Vagina (tissue), 2 donors: ENCODE data around the gene PTPRM. TPM values are rescaled to one million over a fixed set of nuclear protein-coding genes. Genes with fewer than 3 reads are reported as not detected.

Source experiments
- DNase-seq, 2 donors: peaks; one replicate each; pipeline ENCODE4 v3.0.0-alpha.2; 2017; ENCODE audit errors: extremely low spot score in 2 of 2
- H3K27ac ChIP-seq: fragments of 200-600 bp; sonication (generic); one replicate; pipeline ENCODE4 v1.5.1; 2019
- H3K27me3 ChIP-seq: fragments of 200-600 bp; sonication (generic); one replicate; pipeline ENCODE4 v1.5.1; 2019
- H3K36me3 ChIP-seq, 2 donors: fragments of 200-600 bp; sonication (generic); one replicate each; pipeline ENCODE4 v1.5.1; 2017 to 2019
- H3K4me1 ChIP-seq: fragments of 200-600 bp; sonication (generic); one replicate; pipeline ENCODE4 v1.5.1; 2019
- H3K4me3 ChIP-seq, 2 donors: fragments of 200-600 bp; sonication (generic); 1 replicate in 1 of 2; 2 replicates in 1 of 2; pipeline ENCODE4 v1.5.1; 2016 to 2019
- H3K9me3 ChIP-seq: fragments of 200-600 bp; sonication (generic); one replicate; pipeline ENCODE4 v1.5.1; 2019
- CTCF ChIP-seq, 3 experiments: fragments of 450-650 bp in 2 of 3; fragments of 200-600 bp in 1 of 3; sonication (generic) in 1 of 3; IDR thresholded peaks; one replicate each; pipeline ENCODE4 v1.5.1; 2017 to 2019; ENCODE audit warnings: antibody characterized with exemption in 3 of 3, mild to moderate bottlenecking in 2 of 3, moderate library complexity in 2 of 3
- POLR2A ChIP-seq, 2 donors: fragments of 450-650 bp; IDR thresholded peaks; one replicate each; pipeline ENCODE4 v1.6.1; 2017; ENCODE audit warnings: antibody characterized with exemption in 2 of 2, mild to moderate bottlenecking in 2 of 2, moderate library complexity in 2 of 2
- POLR2AphosphoS5 ChIP-seq, 2 donors: sonication (generic); formaldehyde crosslinking; IDR thresholded peaks; one replicate each; pipeline ENCODE4 v1.9.0; 2017; ENCODE audit warnings: antibody characterized with exemption in 2 of 2, mild to moderate bottlenecking in 2 of 2, low read depth in 1 of 2; ENCODE audit not compliant: insufficient read depth in 1 of 2
- intact Hi-C: fragments of 100-400 bp; cut with DNase I; formaldehyde crosslinking; loops from one replicate; pipeline ENCODE4 v1.15.1; 2023
- total RNA-seq: library from RNA; depleted of rRNA; stranded (reverse); fragments of >200 nt; gene quantifications from one replicate; pipeline ENCODE4 v1.2.3, GENCODE V29; 2016

Gene PTPRM
- total RNA-seq, 1 donor from 2014 or later: 60.2 TPM

GRCh38 chr18:8379187-8379941, 812.2 kb downstream of the PTPRM start:
- Histone ChIP-seq H3K4me1 (no peaks in the 10 kb centered on the region), H3K36me3 (no peaks in the 10 kb centered on the region)
- peak in 1 of 2 donors; percentile 6 for DNase-seq

GRCh38 chr18:8380006-8380405, 812.9 kb downstream of the PTPRM start:
- Histone ChIP-seq H3K4me1 (no peaks in the 10 kb centered on the region), H3K9me3 (no peaks in the 10 kb centered on the region), H3K36me3 (peaks cover 0 to 2% of the 10 kb centered on the region in 2 donors), H3K4me3 (no peak overlapping the region), H3K27me3 (no peaks in the 10 kb centered on the region), H3K27ac (no peak overlapping the region)
- DNase-seq: no peak
- intact Hi-C loops: no loop called here
- TF ChIP-seq POLR2AphosphoS5 (IDR thresholded peaks at IDR 0.05; ENCODE audit: insufficient read depth in 1 of 2, low read depth in 1 of 2): no peak
- no peak for TF ChIP-seq POLR2A (IDR thresholded peaks at IDR 0.05)

More at GRCh38 chr18:8379187-8379941, 812.2 kb downstream of the PTPRM start:
- Histone ChIP-seq H3K9me3 (no peaks in the 10 kb centered on the region), H3K27me3 (no peaks in the 10 kb centered on the region), H3K4me3 (no peak overlapping the region), H3K27ac (no peak overlapping the region)
- TF ChIP-seq CTCF (IDR thresholded peaks at IDR 0.05) (no peak), POLR2A (IDR thresholded peaks at IDR 0.05) (no peak), POLR2AphosphoS5 (IDR thresholded peaks at IDR 0.05; ENCODE audit: insufficient read depth in 1 of 2, low read depth in 1 of 2) (no peak)
- intact Hi-C loops: no loop called here

- TF ChIP-seq POLR2A (IDR thresholded peaks at IDR 0.05): no peak
- TF ChIP-seq CTCF (IDR thresholded peaks at IDR 0.05): no peak
- no peak for TF ChIP-seq POLR2AphosphoS5 (IDR thresholded peaks at IDR 0.05; ENCODE audit: insufficient read depth in 1 of 2, low read depth in 1 of 2)
- Histone ChIP-seq H3K4me3 (no peak overlapping the region), H3K36me3 (peaks cover 0 to 8% of the 10 kb centered on the region in 2 donors), H3K27me3 (no peaks in the 10 kb centered on the region), H3K9me3 (no peaks in the 10 kb centered on the region), H3K27ac (no peak overlapping the region), H3K4me1 (no peaks in the 10 kb centered on the region)
- no peak for DNase-seq
- intact Hi-C loops: no loop called here
Measured at GRCh38 chr18:8380926-8381325, 813.8 kb downstream of the PTPRM start.

GRCh38 chr18:8381821-8382459, 814.8 kb downstream of the PTPRM start:
- Histone ChIP-seq H3K36me3 (peaks cover 0 to 8% of the 10 kb centered on the region in 2 donors), H3K4me3 (no peak overlapping the region), H3K9me3 (no peaks in the 10 kb centered on the region), H3K4me1 (no peaks in the 10 kb centered on the region), H3K27ac (no peak overlapping the region), H3K27me3 (no peaks in the 10 kb centered on the region)
- DNase-seq: peak in 1 of 2 donors; percentile 22
- intact Hi-C loops: no loop called here
- TF ChIP-seq CTCF (IDR thresholded peaks at IDR 0.05): no peak
- no peak for TF ChIP-seq POLR2AphosphoS5 (IDR thresholded peaks at IDR 0.05; ENCODE audit: insufficient read depth in 1 of 2, low read depth in 1 of 2)
- TF ChIP-seq POLR2A (IDR thresholded peaks at IDR 0.05): no peak

- Histone ChIP-seq H3K4me1 (no peaks in the 10 kb centered on the region), H3K27me3 (no peaks in the 10 kb centered on the region), H3K27ac (no peak overlapping the region), H3K36me3 (peaks cover 0 to 15% of the 10 kb centered on the region in 2 donors), H3K9me3 (no peaks in the 10 kb centered on the region), H3K4me3 (no peak overlapping the region)
- TF ChIP-seq POLR2AphosphoS5 (IDR thresholded peaks at IDR 0.05; ENCODE audit: insufficient read depth in 1 of 2, low read depth in 1 of 2): no peak
- no peak for TF ChIP-seq POLR2A (IDR thresholded peaks at IDR 0.05)
- TF ChIP-seq CTCF (IDR thresholded peaks at IDR 0.05): no peak
- DNase-seq: no peak
- intact Hi-C loops: no loop called here
Measured at GRCh38 chr18:8385400-8385799, 818.3 kb downstream of the PTPRM start.
